HCT116 (cell line): ENCODE measurements around the gene S100A3. TPM values are rescaled to one million over a fixed set of nuclear protein-coding genes. Genes with fewer than 3 reads are reported as not detected.

Source experiments
- ATAC-seq: fragments of 200-7000 bp; cut with Tn5 transposase; 2 replicates; pipeline ENCODE4 v1.9.1; 2020; ENCODE audit warnings: mild to moderate bottlenecking, moderate library complexity
- BruUV-seq: library from RNA; stranded (reverse); fragments of 400-500 nt; replicated peaks from 2 replicates; lab custom pipeline; 2021; lab: Mats Ljungman, UMichigan
- CTCF ChIA-PET: fragments of 300-600 bp; sonication (Branson Sonifier 250); formaldehyde crosslinking; loops from one replicate; lab custom pipeline; 2021; ENCODE audit warnings: antibody characterized with exemption; lab: Charles Lee
- POLR2A ChIA-PET: fragments of 300-600, 350-600 bp; sonication (Branson Sonifier 250); formaldehyde crosslinking; loops from one replicate; lab custom pipeline; 2021; ENCODE audit warnings: antibody characterized with exemption; lab: Charles Lee
- RAD21 ChIA-PET, 2 experiments: fragments of 300-600 bp; sonication (Branson Sonifier 250); formaldehyde crosslinking; loops; one replicate each; lab custom pipeline; 2023; ENCODE audit warnings: low total read pairs in 2 of 2; ENCODE audit not compliant: uncharacterized antibody in 2 of 2, unreplicated experiment in 2 of 2, low non-redundant PET in 1 of 2; lab: Charles Lee
- DNase-seq: peaks from one replicate; pipeline ENCODE4 v3.0.0-alpha.2; 2010; ENCODE audit warnings: low read depth, low spot score
- H2AFZ ChIP-seq: fragments of 200-600 bp; shearing (Covaris generic), sonication (generic); 2 replicates; pipeline ENCODE4 v1.6.1; 2017; ENCODE audit warnings: low read depth, mixed run types, mixed read lengths, antibody characterized with exemption, low read length; ENCODE audit not compliant: poor library complexity, severe bottlenecking
- H3K27ac ChIP-seq: 2 replicates; pipeline ENCODE4 v1.5.1; 2012; ENCODE audit warnings: low read depth, low read length
- H3K27me3 ChIP-seq: fragments of 200-600 bp; sonication (generic); 2 replicates; pipeline ENCODE4 v1.6.1; 2016; ENCODE audit warnings: mixed run types, low read length, mixed read lengths; ENCODE audit not compliant: insufficient read depth
- H3K36me3 ChIP-seq, 2 experiments: fragments of 200-500 bp in 1 of 2; fragments of 200-600 bp in 1 of 2; sonication (Bioruptor generic) in 1 of 2; sonication (generic) in 1 of 2; 2 replicates each; pipeline versions ENCODE4 v1.5.1 to v1.6.1; 2014 to 2016; ENCODE audit warnings: low read length in 2 of 2, inconsistent platforms in 1 of 2, mixed read lengths in 1 of 2, mixed run types in 1 of 2; ENCODE audit not compliant: insufficient read depth in 2 of 2, control insufficient read depth in 1 of 2
- H3K4me1 ChIP-seq, 2 experiments: fragments of 200-600 bp in 1 of 2; sonication (generic) in 1 of 2; 2 replicates each; pipeline versions ENCODE4 v1.5.1 to v1.6.1; 2012 to 2017; ENCODE audit warnings: low read length in 2 of 2, inconsistent platforms in 1 of 2, mild to moderate bottlenecking in 1 of 2, mixed read lengths in 1 of 2, mixed run types in 1 of 2, moderate library complexity in 1 of 2; ENCODE audit not compliant: insufficient read depth in 2 of 2, control insufficient read depth in 1 of 2
- H3K4me2 ChIP-seq: fragments of 200-600 bp; sonication (generic); 2 replicates; pipeline ENCODE4 v1.6.1; 2017; ENCODE audit warnings: mixed run types, low read length, mixed read lengths
- H3K4me3 ChIP-seq, 2 experiments: fragments of 200-600 bp in 1 of 2; sonication (generic) in 1 of 2; replicated peaks in 1 of 2; 2 replicates each; pipeline ENCODE4 v1.5.1; 2011 to 2016; ENCODE audit warnings: low read length in 2 of 2, control low read depth in 1 of 2, low read depth in 1 of 2, mild to moderate bottlenecking in 1 of 2, mixed read lengths in 1 of 2, mixed run types in 1 of 2
- H3K79me2 ChIP-seq: fragments of 200-600 bp; sonication (generic); 2 replicates; pipeline ENCODE4 v1.6.1; 2017; ENCODE audit warnings: mild to moderate bottlenecking, mixed run types, low read length, moderate library complexity, mixed read lengths; ENCODE audit not compliant: insufficient read depth
- H3K9ac ChIP-seq: fragments of 200-600 bp; sonication (generic); 2 replicates; pipeline ENCODE4 v1.6.1; 2016; ENCODE audit warnings: low read length, mixed read lengths
- H3K9me2 ChIP-seq: fragments of 200-600 bp; sonication (generic), shearing (Covaris generic); 2 replicates; pipeline ENCODE4 v1.6.1; 2017; ENCODE audit warnings: mixed run types, mild to moderate bottlenecking, moderate library complexity; ENCODE audit not compliant: insufficient read depth
- H3K9me3 ChIP-seq, 2 experiments: fragments of 200-500 bp in 1 of 2; fragments of 200-600 bp in 1 of 2; sonication (Bioruptor generic) in 1 of 2; sonication (generic) in 1 of 2; 2 replicates each; pipeline ENCODE4 v1.6.1; 2014 to 2017; ENCODE audit warnings: low read length in 2 of 2, mixed read lengths in 2 of 2, inconsistent platforms in 1 of 2, low read depth in 1 of 2, mild to moderate bottlenecking in 1 of 2, mixed run types in 1 of 2, moderate library complexity in 1 of 2; ENCODE audit not compliant: control insufficient read depth in 1 of 2, insufficient read depth in 1 of 2
- H4K20me1 ChIP-seq: fragments of 200-600 bp; sonication (generic), shearing (Covaris generic); 2 replicates; pipeline ENCODE4 v1.6.1; 2017; ENCODE audit warnings: mixed run types, mild to moderate bottlenecking, moderate library complexity; ENCODE audit not compliant: insufficient read depth
- CBX3 ChIP-seq: IDR thresholded peaks from 2 replicates; pipeline ENCODE4 v1.6.1; 2012; ENCODE audit warnings: low read depth
- CEBPB ChIP-seq: IDR thresholded peaks from 2 replicates; pipeline ENCODE4 v1.6.1; 2012; ENCODE audit warnings: low read depth
- EZH2 ChIP-seq: fragments of 200-600 bp; sonication (generic); IDR thresholded peaks from 2 replicates; pipeline ENCODE4 v1.6.1; 2017; ENCODE audit warnings: antibody characterized with exemption, mixed run types
- EZH2phosphoT487 ChIP-seq: fragments of 200-600 bp; IDR thresholded peaks from 2 replicates; pipeline ENCODE4 v1.6.1; 2018; ENCODE audit warnings: antibody characterized with exemption, borderline replicate concordance
- FOSL1 ChIP-seq: IDR thresholded peaks from 2 replicates; pipeline ENCODE4 v1.6.1; 2012; ENCODE audit warnings: low read depth
- JUND ChIP-seq: IDR thresholded peaks from 2 replicates; pipeline ENCODE4 v1.6.1; 2012
- POLR2A ChIP-seq: IDR thresholded peaks from 2 replicates; pipeline ENCODE4 v1.7.0; 2011; ENCODE audit warnings: borderline replicate concordance; ENCODE audit not compliant: insufficient read depth, insufficient read length; ENCODE audit errors: extremely low read depth
- POLR2AphosphoS5 ChIP-seq: IDR thresholded peaks from 2 replicates; pipeline ENCODE4 v1.6.1; 2011; ENCODE audit warnings: mild to moderate bottlenecking, low read depth, low read length, moderate library complexity
- RAD21 ChIP-seq: IDR thresholded peaks from 2 replicates; pipeline ENCODE4 v1.6.1; 2012; ENCODE audit warnings: low read depth, mild to moderate bottlenecking
- REST ChIP-seq: IDR thresholded peaks from 2 replicates; pipeline ENCODE4 v1.6.1; 2012; ENCODE audit warnings: low read depth
- SP1 ChIP-seq: IDR thresholded peaks from 2 replicates; pipeline ENCODE4 v1.6.1; 2012; ENCODE audit warnings: low read depth
- TCF7L2 ChIP-seq: IDR thresholded peaks from 2 replicates; pipeline ENCODE4 v1.7.0; 2011; ENCODE audit warnings: borderline replicate concordance, inconsistent platforms; ENCODE audit not compliant: insufficient read depth, insufficient read length; ENCODE audit errors: extremely low read depth
- YY1 ChIP-seq: IDR thresholded peaks from 2 replicates; pipeline ENCODE4 v1.6.1; 2011; ENCODE audit warnings: low read length, low read depth, moderate library complexity, mild to moderate bottlenecking; ENCODE audit not compliant: insufficient replicate concordance; ENCODE audit errors: extremely low read depth
- ZFX ChIP-seq: fragments of 450-650 bp; IDR thresholded peaks from 2 replicates; pipeline ENCODE4 v1.6.1; 2017
- intact Hi-C: fragments of 100-400 bp; cut with micrococcal nuclease; formaldehyde crosslinking; loops from 2 replicates; pipeline ENCODE4 v1.10.0; 2022
- total RNA-seq: library from RNA; stranded (reverse); gene quantifications from one replicate; pipeline ENCODE4 v1.2.1, GENCODE V29; 2021; ENCODE audit not compliant: unreplicated experiment

S100A3 gene
- total RNA-seq, 1 experiment from 2014 or later = 4.2 TPM

DNA sequence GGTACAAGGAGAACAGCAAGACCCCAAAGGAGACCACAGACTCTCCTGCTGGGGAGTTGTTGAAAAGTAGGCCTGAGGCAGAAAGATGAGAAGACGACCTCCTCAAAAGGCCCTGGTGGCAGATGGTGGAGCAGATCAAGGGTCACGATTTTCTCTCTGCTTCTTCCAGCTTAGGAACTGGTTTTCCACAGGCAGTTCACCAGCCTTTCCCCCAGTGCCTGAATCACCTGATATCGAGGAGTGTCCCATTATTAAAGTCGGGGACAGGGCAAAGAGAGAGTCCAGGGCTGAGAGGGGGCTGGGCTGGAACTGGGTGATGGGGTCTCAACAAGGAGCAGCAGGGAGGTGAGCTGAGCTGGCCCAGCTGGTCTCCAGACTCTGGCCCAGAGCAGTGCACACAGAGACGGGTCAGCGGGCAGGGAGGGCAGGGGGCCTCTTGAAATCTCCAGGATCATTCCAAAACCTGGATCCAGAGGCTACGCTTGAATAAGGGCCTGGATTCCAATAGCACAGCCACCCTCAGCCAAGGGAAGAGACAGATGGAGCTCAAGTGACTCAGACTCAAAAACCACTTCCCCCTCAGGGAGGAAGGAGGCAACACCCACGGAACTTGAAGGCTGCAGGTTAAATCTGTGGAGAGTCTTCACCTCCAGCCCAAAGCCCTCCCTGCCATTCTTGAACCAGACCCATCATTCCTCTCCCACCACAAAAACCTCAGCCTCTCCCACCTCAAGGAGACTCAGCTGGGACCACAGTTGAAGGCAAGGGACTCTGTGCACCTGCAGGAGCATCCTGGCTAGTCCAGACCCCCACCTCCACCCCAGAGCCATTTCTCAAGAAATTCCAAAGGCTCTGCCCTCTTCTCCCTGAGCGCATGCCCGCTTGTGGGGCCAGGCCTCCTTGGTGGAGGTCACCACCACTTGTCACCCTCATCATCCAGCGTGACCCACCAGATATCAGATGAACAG lies 8.4 kb downstream of the S100A3 start, which contains the start of gene S100A5:
Gene S100A5 (minus strand): TSS at position 541 of the 968 bp plus-strand sequence. CDS start 743 bp downstream, outside the sequence.
- ChIA-PET RAD21 (interaction anchor here (0.6 to 0.9 kb wide), 2 partner anchors 20 to 27 kb away, joined by 3 to 4 read pairs; no protein-coding TSS in a partner anchor), POLR2A (interaction anchor here (1.0 to 2.1 kb wide), 5 partner anchors 21 to 87 kb away, joined by 3 to 9 read pairs (median 4); partner anchors contain the start of gene S100A13), CTCF (interaction anchor here (1.6 to 3.2 kb wide), 3 partner anchors 9 to 28 kb away, joined by 4 to 9 read pairs (median 5); partner anchors contain the start of gene S100A2)
- no peaks in the 10 kb centered on the region; a peak in 1 of 4 replicates for H3K36me3 ChIP-seq
- peak within 1 kb of the TSS; percentile 29; the same call in 1 of the 2 replicates for H3K9ac ChIP-seq
- no TSS peak for BruUV-seq
- intact Hi-C loops = no loop called here
- H3K79me2 ChIP-seq = peaks cover 15% of the 10 kb centered on the region
- no peaks in the 10 kb centered on the region for H3K9me3 ChIP-seq
- no peaks in the 10 kb centered on the region for H4K20me1 ChIP-seq
- H3K27ac ChIP-seq = peak within 1 kb of the TSS; percentile 97
- H3K4me1 ChIP-seq = peaks cover 87 to 94% of the 10 kb centered on the region in 2 experiments
- DNase-seq = no peak
- peak within 1 kb of the TSS; percentile 77 for H3K4me2 ChIP-seq
- no peaks in the 10 kb centered on the region for H3K9me2 ChIP-seq
- H2AFZ ChIP-seq = no peak within 1 kb of the TSS
- ATAC-seq = no peak
- no peaks in the 10 kb centered on the region for H3K27me3 ChIP-seq
- no peak within 1 kb of the TSS for H3K4me3 ChIP-seq
- TF ChIP-seq POLR2AphosphoS5 (peak; percentile 17; the same call in 1 of the 2 replicates), SP1 (no peak)

DNA sequence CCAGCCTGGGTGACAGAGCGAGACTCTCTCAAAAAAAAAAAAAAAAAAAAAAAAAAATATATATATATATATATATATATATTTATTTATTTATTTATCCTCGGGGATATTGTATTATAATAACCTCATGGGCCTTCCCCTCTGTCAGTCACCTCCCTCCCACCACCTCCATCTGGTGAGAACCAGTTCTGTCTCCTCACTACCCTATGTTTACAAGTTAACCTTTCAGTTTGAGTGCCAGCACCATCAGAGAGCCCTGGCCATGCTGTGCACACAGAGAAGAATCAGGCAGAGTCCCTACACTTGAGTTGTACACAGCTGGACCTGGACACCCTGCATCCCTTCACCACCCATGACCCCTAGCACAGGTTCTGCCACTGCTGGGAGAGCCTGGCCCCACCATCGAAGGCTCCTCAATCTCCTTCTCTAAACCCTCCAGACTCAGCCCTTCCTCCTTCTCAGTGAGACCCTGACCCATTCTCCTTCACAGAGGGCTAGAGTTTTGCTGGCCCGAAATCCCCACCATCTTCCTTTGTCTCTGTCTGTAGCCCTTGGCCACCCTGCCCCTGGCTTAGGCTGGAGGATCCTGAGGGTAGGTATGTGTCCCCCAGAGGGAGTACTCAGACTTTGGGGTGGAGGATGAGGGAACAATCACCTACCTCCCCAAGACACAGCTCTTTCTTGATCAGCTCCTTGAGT lies 9.5 kb downstream of the S100A3 start:
- no peak overlapping the region for H3K4me3 ChIP-seq
- CTCF ChIA-PET = interaction anchor here (3.2 kb wide), 1 partner anchor 27 kb away, joined by 9 read pairs; the partner anchor contains the start of gene S100A2
- no peaks in the 10 kb centered on the region for H4K20me1 ChIP-seq
- H3K4me1 ChIP-seq = peaks cover 79 to 92% of the 10 kb centered on the region in 2 experiments
- no peak overlapping the region for H2AFZ ChIP-seq
- BruUV-seq = no TSS peak
- ATAC-seq = no peak
- H3K9me3 ChIP-seq = no peaks in the 10 kb centered on the region
- H3K9me2 ChIP-seq = no peaks in the 10 kb centered on the region
- H3K79me2 ChIP-seq = peaks cover 17% of the 10 kb centered on the region
- H3K27ac ChIP-seq = peak overlapping the region; percentile 97
- DNase-seq = no peak
- 0 out of 2 replicates have a peak overlapping the region, but pooled peaks have one; percentile 9 for H3K4me2 ChIP-seq
- POLR2A ChIA-PET = interaction anchor here (1.0 to 2.1 kb wide), 4 partner anchors 22 to 29 kb away, joined by 3 to 10 read pairs (median 5); no protein-coding TSS in a partner anchor
- no peaks in the 10 kb centered on the region for H3K27me3 ChIP-seq
- intact Hi-C loops = no loop called here
- no peak overlapping the region for H3K9ac ChIP-seq
- RAD21 ChIA-PET = no interaction called here
- peaks cover 0 to 5% of the 10 kb centered on the region in 2 experiments; a peak in 1 of 4 replicates for H3K36me3 ChIP-seq
- TF ChIP-seq YY1 (no peak), TCF7L2 (no peak), POLR2A (no peak), EZH2phosphoT487 (no peak), ZFX (no peak), CEBPB (no peak), JUND (no peak), FOSL1 (no peak), REST (no peak), RAD21 (no peak), CBX3 (no peak), EZH2 (no peak)
